HG03025 (cell line): ENCODE results near the gene GJD4.

Experiments used
- ATAC-seq: cut with Tn5 transposase; IDR thresholded peaks from one replicate; pipeline ENCODE4 v1.9.1; 2021; ENCODE audit warnings: mild to moderate bottlenecking, moderate library complexity; ENCODE audit not compliant: unreplicated experiment, low FRiP score

The GJD4 gene

DNA sequence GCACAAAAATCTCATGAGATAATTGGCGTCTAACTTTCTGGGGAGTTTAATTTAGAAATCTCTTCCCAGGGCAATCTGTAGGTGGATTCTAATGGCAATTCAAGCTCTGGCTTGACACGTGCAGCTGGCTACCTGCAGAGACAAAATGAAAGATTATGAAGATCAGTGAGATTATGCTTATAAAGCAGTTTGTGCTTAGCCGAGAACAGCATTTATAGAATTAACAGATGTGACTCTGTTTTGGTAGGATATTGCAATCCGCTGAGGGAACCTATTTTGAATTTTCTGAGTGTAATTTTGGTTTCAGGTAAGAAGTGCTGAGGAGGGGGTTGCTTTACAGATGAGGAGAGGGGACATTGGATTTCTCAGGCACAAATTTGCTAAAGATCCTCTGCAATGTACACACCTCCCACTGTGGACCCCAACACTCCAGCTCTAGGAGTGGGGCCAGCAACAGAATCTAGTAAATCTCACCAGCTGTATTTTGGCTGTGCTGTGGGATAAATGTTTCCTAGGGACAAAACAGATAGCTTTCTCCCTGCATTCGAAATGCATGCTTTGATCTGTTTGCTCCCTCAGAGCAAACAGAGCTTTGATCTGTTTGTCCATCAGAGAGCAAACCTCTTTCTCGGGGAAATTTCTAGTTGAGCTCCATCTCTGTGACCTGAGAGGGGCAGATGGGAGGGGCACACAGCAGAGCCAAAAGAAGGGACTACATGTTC lies 7.4 kb downstream of the GJD4 start:
- ATAC-seq = no peak

GRCh38 chr10:35613107-35613440 lies 7.9 kb downstream of the GJD4 start:
- ATAC-seq = no peak

GRCh38 chr10:35613597-35614226 lies 8.6 kb downstream of the GJD4 start:
- ATAC-seq = no peak

DNA sequence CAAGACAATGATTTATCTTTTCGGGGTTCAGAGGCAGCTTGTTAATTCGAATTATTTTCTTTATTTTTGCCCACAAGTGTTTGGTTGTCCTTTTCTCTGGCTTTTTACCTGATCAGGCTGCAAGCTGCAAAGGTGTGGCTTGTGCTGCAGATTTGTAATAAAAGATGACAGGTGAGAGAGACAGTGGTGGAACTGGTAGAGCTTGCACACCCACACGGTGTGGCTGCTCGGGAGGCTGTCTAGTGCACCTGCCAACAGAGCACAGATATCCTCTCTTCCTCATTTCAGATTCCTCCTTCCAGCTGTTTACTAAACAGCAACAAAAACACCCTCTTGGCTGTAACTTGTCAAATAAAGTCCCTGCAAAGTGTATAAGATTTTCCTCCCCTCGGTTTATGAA lies 9.2 kb downstream of the GJD4 start:
- ATAC-seq = no peak

GRCh38 chr10:35626971-35627507 lies 21.9 kb downstream of the GJD4 start:
- ATAC-seq = no peak

DNA sequence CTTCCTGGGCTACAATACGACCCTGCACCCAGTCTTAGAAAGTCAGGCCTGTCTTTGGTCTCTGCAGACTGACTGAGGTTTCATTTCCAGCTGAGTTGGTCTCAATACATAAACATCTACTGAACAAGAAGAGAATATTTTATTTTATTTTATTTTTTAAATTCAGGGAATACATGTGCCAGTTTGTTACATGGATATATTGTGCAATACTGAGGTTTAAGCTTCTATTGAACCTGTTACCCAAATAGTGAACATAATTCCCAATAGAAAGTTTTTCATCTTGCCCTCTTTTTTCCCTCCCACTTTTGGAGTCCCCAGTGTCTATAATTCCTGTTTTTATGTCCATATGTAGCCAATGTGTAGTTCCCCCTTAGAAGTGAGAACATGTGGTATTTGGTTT lies 26.3 kb downstream of the GJD4 start:
- no peak for ATAC-seq

DNA sequence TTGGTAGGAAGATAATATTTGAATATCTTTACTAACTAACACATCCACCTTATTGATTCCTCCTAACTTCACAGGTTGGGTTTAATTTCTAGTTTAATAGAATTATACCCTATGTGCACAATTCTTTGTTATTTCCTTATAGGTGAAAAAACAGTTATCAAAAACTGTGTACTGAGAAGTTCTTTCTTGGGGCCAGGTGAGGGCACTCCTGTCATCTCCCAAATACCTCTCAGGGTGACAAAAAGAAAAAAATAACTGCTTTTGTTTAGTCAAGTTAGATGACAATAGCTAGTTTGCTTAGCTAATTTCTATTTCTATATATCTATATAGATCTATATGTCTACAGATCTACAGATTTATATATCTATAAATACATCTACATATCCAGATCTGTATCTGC lies 26.9 kb downstream of the GJD4 start:
- ATAC-seq = no peak

DNA sequence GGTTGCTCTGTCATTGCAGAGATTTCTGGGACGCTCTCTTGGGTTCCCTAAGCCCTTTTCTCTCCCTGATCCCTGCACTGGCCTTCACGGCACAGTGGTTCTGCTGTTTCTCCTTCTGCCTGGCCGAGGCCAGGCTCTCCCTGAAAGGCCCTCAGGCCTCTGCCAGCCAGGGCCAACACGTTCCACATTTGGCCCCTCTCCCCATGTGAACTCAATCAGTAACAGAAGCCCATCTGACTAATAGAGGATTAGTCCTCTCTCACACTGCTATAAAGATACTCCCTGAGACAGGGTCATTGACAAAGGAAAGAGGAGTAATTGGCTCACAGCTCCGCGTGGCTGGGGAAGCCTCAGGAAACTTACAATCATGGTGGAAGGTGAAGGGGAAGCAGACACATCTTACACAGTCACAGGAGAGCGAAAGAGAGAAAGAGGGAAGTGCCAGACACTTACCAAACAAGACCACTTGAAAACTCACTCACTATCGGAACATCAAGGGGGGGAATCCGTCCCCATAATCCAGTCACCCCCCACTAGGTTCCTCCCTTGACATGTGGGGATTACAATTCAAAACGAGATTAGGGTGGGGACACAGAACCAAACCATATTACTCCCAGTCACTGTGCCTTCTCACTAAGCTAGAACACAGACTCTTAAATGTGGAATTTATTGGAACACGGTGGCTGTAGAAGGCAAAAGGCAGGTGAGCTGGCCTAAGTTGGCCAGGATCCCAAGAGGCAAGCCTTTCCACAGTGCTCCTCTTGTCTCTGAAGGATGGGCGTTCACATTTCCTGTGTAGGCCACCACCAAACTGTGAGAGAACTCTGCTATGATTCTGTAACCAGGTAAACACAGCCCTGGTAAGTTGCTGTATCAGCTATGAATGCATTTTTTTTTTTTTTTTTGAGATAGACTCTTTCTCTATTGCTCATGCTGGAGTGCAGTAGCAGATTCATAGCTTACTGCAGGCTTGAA lies 28.2 kb downstream of the GJD4 start:
- no peak for ATAC-seq

DNA sequence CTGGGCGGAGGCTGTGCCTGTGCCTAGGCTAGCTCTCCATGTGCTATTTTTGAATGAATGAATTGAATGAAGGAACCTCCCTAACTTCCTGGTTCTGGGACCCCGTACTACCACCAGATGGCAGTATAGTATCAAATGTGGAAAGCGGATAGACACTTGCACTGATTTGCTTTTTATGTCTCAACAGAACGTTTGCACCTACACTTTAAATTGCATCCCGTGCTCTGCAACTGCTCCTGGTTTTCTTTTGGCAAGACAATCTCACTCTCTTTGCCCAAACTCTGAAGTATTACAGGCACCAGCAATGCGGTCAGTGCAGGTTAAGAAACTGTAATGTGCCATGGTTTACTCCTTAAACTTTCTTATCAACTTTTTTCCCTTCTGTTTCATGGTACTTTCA lies 30.4 kb downstream of the GJD4 start:
- no peak for ATAC-seq

DNA sequence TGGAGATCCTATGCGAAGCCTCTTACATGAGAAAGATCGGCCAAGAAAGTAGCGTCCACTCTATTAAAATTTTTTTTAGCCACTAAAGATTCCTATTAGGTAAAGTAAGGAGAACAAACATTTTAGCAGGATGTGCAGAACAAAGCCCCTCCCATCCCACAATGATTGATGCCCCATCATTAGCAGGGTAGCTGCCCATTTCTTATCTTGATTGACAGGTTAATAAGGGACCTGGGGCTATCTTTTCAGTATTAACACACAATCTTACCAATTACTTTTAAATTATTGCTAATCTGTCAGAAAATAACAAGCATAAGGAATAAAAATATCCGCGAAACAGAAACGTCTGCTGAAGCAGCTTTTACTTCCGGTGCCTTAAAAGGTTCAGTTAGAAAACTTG lies 31.8 kb downstream of the GJD4 start:
- no peak for ATAC-seq

GRCh38 chr10:35637462-35637861 lies 32.3 kb downstream of the GJD4 start:
- no peak for ATAC-seq

- ATAC-seq = no peak
Observed at GRCh38 chr10:35638101-35638500, 33.0 kb downstream of the GJD4 start.

DNA sequence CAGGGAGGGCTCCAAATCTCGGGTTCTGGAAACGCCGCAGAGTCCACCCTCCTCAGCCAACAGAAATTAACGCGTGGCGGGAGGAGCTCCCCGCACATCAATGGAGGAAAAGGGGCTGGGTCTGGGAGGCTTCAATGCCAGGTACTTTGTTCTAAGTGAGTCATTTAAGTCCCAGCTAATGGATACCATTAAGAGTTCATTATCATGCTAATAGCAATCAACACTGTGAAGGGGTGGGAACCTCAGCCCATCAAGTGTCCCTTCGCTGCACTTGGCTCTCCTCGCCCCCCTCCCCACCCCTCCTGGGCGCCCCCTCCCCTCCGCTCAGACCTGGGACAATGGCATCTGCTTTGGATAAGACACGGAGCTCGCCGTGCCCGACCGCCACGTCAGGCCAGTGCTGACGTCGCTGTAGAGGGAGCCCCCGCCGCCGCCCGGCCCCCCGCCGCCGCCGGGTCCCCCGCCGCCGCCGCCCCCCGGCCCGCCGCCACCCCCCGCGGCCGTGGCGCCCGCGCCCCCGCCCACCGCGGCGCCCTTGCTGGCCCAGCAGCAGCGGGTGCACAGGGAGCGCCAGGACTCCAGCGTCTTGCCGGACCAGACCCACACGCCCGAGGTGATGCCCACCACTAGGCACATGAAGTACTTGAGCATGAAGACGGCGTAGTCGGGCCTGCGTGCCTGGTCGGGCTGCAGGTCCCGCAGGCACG lies 34.0 kb downstream of the GJD4 start:
- no peak for ATAC-seq

DNA sequence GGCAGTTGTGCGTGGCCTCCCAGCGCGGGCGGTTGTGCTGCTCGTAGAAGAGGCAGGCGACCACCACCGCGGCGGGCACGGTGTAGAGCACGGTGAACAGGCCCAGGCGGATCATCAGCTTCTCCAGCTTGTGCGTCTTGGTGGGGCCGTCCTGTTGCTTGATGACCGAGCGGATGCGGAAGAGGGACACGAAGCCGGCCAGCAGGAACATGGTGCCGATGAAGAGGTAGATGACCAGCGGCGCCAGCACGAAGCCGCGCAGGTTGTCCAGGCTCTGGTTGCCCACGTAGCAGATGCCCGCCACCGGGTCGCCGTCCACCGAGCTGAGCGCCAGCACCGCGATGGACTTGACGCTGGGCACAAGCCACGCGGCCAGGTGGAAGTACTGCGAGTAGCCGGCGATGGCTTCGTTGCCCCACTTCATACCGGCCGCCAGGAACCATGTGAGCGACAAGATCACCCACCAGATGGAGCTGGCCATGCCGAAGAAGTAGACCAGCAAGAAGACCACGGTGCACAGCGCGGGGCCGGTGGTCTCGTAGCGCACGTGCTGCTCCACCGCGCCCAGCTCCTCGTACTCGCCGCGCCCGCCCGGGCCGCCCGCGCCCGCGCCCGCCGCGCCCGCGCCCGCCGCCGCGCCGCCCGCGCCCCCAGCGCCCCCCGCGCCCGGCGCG lies 34.7 kb downstream of the GJD4 start:
- ATAC-seq = no peak

- ATAC-seq = peak; percentile 30
Observed at GRCh38 chr10:35640474-35640873, 35.3 kb downstream of the GJD4 start.

- peak; percentile 28 for ATAC-seq
Observed at GRCh38 chr10:35640951-35641675, 36.0 kb downstream of the GJD4 start.

- ATAC-seq = peak; percentile 21
Observed at GRCh38 chr10:35641676-35642034, 36.5 kb downstream of the GJD4 start.

DNA sequence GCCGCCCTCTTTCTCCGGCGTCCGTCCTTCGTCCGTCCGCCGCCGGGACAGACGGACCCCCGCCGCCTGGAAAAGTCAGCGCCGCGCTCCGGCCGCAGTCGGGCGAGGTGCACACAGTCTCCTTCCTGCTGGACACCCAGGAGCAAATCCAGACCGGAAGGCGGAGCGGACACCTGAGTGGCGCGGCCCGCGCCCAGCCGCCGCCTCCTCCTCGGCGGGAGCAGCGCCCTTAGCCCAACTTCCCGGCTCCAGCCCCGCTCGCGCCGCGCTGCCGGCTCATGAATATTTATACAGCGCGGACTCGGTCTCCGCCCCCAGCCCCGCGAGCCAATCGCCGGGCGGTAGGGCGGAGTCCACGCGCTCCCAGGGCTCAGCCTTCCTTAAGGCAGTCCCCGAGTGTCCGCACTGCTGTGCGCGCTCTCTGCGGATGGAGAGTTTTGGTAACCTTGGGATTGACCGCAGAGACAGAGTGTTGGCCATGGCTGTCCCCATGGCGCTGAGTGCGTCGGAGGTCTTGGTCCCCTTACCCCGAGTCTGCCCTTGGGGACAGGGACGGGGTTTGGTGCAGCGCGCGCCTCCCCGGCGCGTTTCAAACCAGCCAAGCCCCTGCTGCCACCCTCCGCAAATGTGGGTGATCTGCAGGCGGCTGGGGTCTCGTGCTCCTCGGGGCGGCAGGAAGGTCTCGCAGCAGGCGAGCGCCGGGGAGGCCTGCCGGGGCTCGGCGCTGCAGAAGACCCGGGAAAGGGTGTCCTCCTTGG lies 37.1 kb downstream of the GJD4 start, which contains the start of gene FZD8:
TSS of gene FZD8 (minus strand) at position 262 of the 758 bp plus-strand sequence. CDS start 867 bp downstream, outside the sequence.
- ATAC-seq = peak; percentile 94

GRCh38 chr10:35642793-35643114 lies 37.6 kb downstream of the GJD4 start:
- ATAC-seq = no peak
